ENCODE data around the gene TNFRSF8.

TNFRSF8 gene

DNA sequence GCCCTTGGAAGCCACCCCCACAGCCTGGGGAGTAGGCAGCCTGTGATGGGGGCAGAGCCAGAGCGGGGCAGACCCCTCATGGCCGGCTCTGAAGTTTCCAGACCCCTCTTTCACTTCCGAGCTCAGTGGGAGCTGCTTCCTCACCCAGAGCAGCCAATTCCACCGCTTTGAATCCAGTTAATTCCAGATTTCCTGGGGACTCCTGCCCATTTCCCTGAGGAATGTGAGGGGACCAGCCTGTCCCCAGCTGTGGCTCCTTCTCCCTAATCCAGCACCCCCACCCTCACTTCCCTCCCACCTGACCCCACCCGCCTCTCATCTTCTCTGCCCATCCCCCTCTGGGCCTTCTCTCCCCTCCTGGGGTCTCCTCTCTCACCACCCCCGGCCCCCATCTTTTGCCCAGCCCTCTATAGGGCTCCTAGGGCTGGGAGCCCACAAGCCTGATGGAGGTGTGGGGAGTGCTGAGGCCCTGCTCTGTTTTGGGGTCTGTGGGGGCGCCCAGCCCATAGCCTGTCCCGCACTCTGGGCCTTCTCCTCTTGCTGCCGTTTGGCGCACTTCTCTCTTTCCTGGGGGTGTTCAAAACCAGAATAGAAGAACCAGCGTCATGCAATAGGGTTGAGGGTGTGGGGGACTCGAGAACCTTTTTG is 77.5 kb downstream of the TNFRSF8 start:
- Mint-ChIP-seq H3K4me3 (no peak overlapping the region), H3K9me3 (no peaks in the 10 kb centered on the region), H3K27me3 (ENCODE audit: low read depth) (no peaks in the 10 kb centered on the region), H3K27ac (no peak overlapping the region), H3K4me1 (ENCODE audit: low read depth) (peaks cover 24% of the 10 kb centered on the region), H3K36me3 (ENCODE audit: low read depth) (peaks cover 11% of the 10 kb centered on the region)

DNA sequence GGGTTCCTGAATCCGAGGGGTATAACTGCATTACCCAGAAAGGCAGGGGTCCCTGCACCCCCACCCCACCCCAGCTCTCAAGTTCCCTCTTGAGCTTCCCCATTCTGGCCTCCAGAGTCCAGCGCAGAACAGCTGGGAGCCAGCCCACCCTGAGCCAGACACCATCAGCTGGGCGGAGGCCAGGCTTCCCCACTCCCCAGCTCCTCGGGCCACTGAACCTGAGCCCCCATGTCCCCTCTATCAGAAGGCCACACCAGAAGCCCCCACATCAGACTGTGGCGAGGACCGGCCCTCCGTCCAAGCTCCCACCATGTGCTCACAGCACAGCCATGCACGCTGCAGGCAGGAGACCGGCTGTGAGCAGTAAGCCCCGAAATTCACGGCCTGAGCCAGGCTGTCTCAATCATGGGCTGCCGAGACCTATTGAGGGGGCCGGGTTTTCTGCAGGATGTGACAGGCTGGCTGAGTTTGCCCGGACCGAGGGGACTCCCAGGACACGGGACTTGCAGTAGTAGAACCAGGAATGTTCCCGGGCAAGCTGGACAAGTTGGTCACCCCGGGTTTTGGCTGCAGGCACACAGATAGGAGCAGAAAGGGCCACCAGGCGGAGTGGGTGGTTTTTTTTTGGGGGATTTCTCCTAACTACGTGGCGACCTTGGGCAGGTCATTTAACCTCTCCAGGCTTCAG is 78.2 kb downstream of the TNFRSF8 start:
- Mint-ChIP-seq H3K4me1 (ENCODE audit: low read depth) (peaks cover 29% of the 10 kb centered on the region), H3K27me3 (ENCODE audit: low read depth) (no peaks in the 10 kb centered on the region), H3K9me3 (no peaks in the 10 kb centered on the region), H3K36me3 (ENCODE audit: low read depth) (peaks cover 11% of the 10 kb centered on the region), H3K27ac (no peak overlapping the region), H3K4me3 (no peak overlapping the region)

DNA sequence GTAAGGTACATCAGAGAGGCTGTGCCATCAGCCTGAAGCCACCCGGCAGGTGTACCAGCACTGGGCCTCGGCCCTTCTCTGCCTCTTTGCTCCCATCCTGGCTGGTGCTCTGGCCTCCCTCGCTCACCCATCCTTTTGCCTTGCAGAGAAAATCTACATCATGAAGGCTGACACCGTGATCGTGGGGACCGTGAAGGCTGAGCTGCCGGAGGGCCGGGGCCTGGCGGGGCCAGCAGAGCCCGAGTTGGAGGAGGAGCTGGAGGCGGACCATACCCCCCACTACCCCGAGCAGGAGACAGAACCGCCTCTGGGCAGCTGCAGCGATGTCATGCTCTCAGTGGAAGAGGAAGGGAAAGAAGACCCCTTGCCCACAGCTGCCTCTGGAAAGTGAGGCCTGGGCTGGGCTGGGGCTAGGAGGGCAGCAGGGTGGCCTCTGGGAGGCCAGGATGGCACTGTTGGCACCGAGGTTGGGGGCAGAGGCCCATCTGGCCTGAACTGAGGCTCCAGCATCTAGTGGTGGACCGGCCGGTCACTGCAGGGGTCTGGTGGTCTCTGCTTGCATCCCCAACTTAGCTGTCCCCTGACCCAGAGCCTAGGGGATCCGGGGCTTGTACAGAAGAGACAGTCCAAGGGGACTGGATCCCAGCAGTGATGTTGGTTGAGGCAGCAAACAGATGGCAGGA is 79.2 kb downstream of the TNFRSF8 start:
- Mint-ChIP-seq H3K36me3 (ENCODE audit: low read depth) (peaks cover 13% of the 10 kb centered on the region), H3K27me3 (ENCODE audit: low read depth) (no peaks in the 10 kb centered on the region), H3K4me1 (ENCODE audit: low read depth) (peaks cover 39% of the 10 kb centered on the region), H3K9me3 (no peaks in the 10 kb centered on the region), H3K4me3 (no peak overlapping the region), H3K27ac (no peak overlapping the region)

DNA sequence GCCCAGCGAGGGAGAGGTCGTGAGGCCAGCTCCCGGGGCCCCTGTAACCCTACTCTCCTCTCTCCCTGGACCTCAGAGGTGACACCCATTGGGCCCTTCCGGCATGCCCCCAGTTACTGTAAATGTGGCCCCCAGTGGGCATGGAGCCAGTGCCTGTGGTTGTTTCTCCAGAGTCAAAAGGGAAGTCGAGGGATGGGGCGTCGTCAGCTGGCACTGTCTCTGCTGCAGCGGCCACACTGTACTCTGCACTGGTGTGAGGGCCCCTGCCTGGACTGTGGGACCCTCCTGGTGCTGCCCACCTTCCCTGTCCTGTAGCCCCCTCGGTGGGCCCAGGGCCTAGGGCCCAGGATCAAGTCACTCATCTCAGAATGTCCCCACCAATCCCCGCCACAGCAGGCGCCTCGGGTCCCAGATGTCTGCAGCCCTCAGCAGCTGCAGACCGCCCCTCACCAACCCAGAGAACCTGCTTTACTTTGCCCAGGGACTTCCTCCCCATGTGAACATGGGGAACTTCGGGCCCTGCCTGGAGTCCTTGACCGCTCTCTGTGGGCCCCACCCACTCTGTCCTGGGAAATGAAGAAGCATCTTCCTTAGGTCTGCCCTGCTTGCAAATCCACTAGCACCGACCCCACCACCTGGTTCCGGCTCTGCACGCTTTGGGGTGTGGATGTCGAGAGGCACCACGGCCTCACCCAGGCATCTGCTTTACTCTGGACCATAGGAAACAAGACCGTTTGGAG is 80.0 kb downstream of the TNFRSF8 start:
- peaks cover 47% of the 10 kb centered on the region for H3K4me1 Mint-ChIP-seq (ENCODE audit: low read depth)
- H3K27ac Mint-ChIP-seq, result peak overlapping the region; percentile 85
- H3K27me3 Mint-ChIP-seq (ENCODE audit: low read depth), result no peaks in the 10 kb centered on the region
- peaks cover 13% of the 10 kb centered on the region for H3K36me3 Mint-ChIP-seq (ENCODE audit: low read depth)
- no peaks in the 10 kb centered on the region for H3K9me3 Mint-ChIP-seq
- peak overlapping the region; percentile 3 for H3K4me3 Mint-ChIP-seq

DNA sequence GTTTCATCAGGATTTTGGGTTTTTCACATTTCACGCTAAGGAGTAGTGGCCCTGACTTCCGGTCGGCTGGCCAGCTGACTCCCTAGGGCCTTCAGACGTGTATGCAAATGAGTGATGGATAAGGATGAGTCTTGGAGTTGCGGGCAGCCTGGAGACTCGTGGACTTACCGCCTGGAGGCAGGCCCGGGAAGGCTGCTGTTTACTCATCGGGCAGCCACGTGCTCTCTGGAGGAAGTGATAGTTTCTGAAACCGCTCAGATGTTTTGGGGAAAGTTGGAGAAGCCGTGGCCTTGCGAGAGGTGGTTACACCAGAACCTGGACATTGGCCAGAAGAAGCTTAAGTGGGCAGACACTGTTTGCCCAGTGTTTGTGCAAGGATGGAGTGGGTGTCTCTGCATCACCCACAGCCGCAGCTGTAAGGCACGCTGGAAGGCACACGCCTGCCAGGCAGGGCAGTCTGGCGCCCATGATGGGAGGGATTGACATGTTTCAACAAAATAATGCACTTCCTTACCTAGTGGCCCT is 80.6 kb downstream of the TNFRSF8 start:
- H3K4me1 Mint-ChIP-seq (ENCODE audit: low read depth), result peaks cover 50% of the 10 kb centered on the region
- H3K27ac Mint-ChIP-seq, result peak overlapping the region; percentile 85
- peaks cover 13% of the 10 kb centered on the region for H3K36me3 Mint-ChIP-seq (ENCODE audit: low read depth)
- H3K27me3 Mint-ChIP-seq (ENCODE audit: low read depth), result no peaks in the 10 kb centered on the region
- no peaks in the 10 kb centered on the region for H3K9me3 Mint-ChIP-seq
- peak overlapping the region; percentile 3 for H3K4me3 Mint-ChIP-seq

DNA sequence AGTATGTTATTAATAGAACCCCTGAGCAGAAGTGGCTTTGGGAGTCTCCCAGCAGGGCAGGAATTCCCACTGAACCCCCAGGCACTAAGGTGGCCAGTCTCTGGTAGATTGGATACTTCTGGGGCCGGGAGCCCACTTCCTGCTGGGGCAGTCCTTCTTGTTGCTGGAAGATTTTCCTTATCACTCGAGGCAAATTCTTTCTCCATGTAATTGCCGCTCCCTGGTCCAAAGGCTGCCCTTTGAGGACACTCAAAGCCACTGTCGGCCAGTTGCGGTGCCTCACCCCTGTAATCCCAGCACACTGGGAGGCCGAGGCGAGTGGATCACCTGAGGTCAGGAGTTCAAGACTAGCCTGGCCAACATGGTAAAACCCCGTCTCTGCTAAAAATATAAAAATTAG is 81.1 kb downstream of the TNFRSF8 start:
- Mint-ChIP-seq H3K27ac (peak overlapping the region; percentile 85), H3K4me3 (no peak overlapping the region), H3K36me3 (ENCODE audit: low read depth) (peaks cover 15% of the 10 kb centered on the region), H3K27me3 (ENCODE audit: low read depth) (no peaks in the 10 kb centered on the region), H3K9me3 (peaks cover under 1% of the 10 kb centered on the region), H3K4me1 (ENCODE audit: low read depth) (peaks cover 56% of the 10 kb centered on the region)

DNA sequence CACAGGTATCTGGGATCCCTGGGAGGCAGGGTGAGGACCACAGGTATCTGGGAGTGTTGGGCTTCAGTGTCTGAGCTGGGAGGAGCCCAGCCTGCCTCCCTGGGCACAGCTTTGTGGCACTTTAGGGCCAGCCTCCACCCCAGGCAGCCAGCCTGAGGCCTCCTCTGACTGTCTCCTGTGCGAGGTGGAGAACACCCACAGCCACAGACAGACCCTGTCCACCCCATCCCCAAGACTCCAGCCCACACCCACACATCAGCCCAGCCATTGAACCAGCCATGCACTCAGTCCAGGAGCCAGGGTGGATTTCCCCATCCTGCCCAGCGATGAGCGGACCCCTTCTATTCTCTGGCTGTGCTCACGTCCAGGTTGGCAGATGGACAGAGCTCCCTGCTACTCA is 81.9 kb downstream of the TNFRSF8 start:
- no peaks in the 10 kb centered on the region for H3K27me3 Mint-ChIP-seq (ENCODE audit: low read depth)
- H3K9me3 Mint-ChIP-seq, result peaks cover 7% of the 10 kb centered on the region
- peak overlapping the region; percentile 7 for H3K4me3 Mint-ChIP-seq
- peaks cover 63% of the 10 kb centered on the region for H3K4me1 Mint-ChIP-seq (ENCODE audit: low read depth)
- H3K27ac Mint-ChIP-seq, result peak overlapping the region; percentile 73
- H3K36me3 Mint-ChIP-seq (ENCODE audit: low read depth), result peaks cover 19% of the 10 kb centered on the region

DNA sequence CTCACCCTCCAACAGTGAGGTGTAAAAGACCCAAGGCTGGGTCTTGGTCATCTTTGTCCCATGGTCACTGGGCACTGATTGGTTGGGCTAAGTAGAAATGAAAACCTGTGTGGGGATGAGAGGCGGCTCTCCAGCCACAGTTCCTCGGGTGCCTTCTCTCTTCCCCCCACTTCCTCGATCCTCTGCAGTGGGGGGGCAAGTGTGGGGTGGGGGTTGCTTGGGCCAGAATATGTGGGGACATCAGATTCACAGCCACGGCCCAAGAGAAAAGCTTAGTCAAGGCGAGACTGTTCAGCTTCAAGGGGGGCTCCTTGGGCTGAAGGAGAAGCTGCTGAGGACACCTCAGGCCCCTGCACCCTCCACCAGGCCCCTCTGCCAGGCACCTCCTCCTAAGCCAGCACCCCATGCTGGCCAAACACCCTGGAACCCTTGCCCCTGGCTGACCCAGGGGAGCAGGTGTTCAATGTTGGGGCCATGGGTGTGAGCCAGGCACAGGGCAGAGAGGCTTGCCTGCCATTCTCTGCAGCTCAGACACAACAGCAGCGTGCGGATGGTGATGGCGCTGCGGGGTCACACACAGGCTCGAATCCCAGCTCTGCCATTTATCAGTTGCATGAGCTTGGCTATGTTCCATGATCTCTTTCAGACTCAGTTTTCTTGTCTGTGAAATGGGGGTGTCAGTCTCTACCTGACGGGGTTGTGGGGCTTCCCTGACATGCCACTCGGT is 82.7 kb downstream of the TNFRSF8 start:
- H3K27me3 Mint-ChIP-seq (ENCODE audit: low read depth), result no peaks in the 10 kb centered on the region
- H3K27ac Mint-ChIP-seq, result peak overlapping the region; percentile 96
- H3K36me3 Mint-ChIP-seq (ENCODE audit: low read depth), result peaks cover 19% of the 10 kb centered on the region
- H3K4me3 Mint-ChIP-seq, result no peak overlapping the region
- H3K4me1 Mint-ChIP-seq (ENCODE audit: low read depth), result peaks cover 71% of the 10 kb centered on the region
- H3K9me3 Mint-ChIP-seq, result peaks cover 7% of the 10 kb centered on the region

DNA sequence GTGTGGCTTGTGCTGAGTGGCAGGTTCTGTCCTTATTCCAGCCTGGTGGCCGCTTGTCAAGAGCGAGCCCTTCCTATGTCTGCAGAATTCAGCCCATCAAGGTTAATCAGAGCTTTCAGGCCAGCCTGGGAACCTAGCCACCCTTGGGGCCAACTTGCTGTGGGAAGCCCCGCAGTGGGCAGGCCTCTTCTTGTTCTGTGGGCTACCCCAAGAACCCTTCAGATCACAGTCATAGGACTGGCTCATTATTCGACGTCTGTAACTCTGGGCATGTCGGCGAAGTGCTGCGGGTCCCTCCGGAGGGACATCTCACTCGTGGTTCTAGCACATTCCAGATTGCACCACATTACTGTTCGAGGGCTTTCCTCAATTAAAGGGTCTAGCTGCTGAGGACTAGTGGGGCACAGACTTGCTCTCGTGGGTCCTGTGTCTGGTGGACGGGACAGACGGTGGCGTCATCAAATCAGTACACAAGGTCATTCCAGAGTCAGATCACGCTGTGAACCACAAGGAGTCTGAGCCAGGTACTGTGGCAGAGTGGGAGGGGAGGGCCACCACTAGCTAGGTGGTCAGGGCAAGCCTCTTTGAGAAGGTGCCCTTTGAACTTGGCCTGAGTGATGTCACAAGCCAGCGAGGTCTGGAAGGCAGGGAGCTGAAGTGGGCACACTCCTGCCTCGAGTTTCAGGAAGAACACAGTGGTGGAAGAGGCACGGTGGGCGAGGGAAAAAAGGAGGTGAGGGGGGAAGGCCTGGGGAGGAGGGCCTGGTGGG is 83.4 kb downstream of the TNFRSF8 start:
- peaks cover 79% of the 10 kb centered on the region for H3K4me1 Mint-ChIP-seq (ENCODE audit: low read depth)

DNA sequence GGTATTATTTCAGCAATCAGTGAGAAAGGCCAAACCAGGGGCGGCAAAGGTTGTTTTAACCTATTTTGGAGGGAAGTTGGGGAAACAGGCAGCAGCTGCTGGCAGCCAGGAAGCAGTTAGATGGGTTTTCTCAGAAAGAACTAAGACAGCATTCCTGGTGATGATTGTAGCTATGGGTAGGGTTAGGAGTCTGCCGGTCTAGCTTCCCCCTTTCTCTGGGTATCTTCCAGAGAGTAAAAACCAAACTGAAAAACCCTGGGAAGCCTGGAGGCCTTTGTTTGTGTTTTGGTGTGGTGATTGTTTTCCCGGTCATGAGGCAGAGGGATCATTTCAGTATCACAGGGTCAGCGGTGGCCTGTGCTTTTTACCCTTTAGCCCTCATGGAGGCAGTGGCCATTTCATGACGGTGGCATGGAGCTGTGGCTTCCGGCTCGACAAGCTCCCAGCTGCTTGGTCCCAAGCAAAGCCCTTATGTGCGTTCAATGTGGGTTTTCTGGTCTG is 84.1 kb downstream of the TNFRSF8 start:
- peaks cover 84% of the 10 kb centered on the region for H3K4me1 Mint-ChIP-seq (ENCODE audit: low read depth)
- H3K9me3 Mint-ChIP-seq, result peaks cover 7% of the 10 kb centered on the region
- peak overlapping the region; percentile 62 for H3K4me3 Mint-ChIP-seq
- no peaks in the 10 kb centered on the region for H3K27me3 Mint-ChIP-seq (ENCODE audit: low read depth)
- H3K27ac Mint-ChIP-seq, result peak overlapping the region; percentile 96
- H3K36me3 Mint-ChIP-seq (ENCODE audit: low read depth), result peaks cover 24% of the 10 kb centered on the region

More for the DNA sequence above, 83.4 kb downstream of the TNFRSF8 start:
- peaks cover 21% of the 10 kb centered on the region for H3K36me3 Mint-ChIP-seq (ENCODE audit: low read depth)
- peaks cover 7% of the 10 kb centered on the region for H3K9me3 Mint-ChIP-seq
- H3K27me3 Mint-ChIP-seq (ENCODE audit: low read depth), result no peaks in the 10 kb centered on the region
- peak overlapping the region; percentile 96 for H3K27ac Mint-ChIP-seq
- H3K4me3 Mint-ChIP-seq, result peak overlapping the region; percentile 62

DNA sequence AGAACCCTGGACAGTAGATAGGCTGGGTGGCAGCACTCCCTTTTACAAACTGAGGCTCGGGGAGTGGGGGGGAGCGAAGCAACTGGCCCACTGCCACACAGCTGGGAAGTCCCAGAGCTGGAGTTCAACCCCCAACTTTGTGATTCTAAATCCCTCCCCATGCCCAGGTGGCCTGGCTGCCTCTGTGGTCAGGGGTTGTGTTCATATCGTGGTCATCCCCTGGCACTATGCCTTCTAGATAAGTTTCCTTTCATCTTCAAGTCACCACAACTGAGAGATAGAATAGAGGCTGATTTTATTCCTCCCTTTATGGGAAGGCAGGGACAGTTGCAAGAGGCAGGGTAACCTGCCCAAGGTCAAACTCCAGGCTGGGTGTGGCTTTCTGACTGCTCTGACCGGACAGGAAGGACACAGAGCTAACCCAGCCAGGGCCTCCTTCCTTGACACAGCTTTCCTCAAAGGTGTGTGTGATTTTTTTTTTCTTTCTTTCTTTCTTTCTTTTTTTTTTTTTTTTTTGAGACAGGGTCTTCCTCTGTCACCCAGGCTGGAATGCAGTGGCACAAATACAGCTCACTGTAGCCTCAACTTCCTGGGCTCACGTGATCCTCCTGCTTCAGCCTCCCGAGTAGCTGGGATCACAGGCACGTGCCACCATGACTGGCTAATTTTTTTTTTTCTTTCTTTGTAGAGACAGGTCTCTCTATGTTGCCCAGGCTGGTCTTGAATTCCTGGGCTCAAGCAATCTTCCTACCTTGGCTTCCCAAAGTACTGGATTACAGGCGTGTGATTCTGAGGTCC is 85.3 kb downstream of the TNFRSF8 start:
- peaks cover 85% of the 10 kb centered on the region for H3K4me1 Mint-ChIP-seq (ENCODE audit: low read depth)
- peaks cover 21% of the 10 kb centered on the region for H3K36me3 Mint-ChIP-seq (ENCODE audit: low read depth)
- H3K9me3 Mint-ChIP-seq, result peaks cover 7% of the 10 kb centered on the region
- peak overlapping the region; percentile 99 for H3K27ac Mint-ChIP-seq
- peak overlapping the region; percentile 57 for H3K4me3 Mint-ChIP-seq
- no peaks in the 10 kb centered on the region for H3K27me3 Mint-ChIP-seq (ENCODE audit: low read depth)

DNA sequence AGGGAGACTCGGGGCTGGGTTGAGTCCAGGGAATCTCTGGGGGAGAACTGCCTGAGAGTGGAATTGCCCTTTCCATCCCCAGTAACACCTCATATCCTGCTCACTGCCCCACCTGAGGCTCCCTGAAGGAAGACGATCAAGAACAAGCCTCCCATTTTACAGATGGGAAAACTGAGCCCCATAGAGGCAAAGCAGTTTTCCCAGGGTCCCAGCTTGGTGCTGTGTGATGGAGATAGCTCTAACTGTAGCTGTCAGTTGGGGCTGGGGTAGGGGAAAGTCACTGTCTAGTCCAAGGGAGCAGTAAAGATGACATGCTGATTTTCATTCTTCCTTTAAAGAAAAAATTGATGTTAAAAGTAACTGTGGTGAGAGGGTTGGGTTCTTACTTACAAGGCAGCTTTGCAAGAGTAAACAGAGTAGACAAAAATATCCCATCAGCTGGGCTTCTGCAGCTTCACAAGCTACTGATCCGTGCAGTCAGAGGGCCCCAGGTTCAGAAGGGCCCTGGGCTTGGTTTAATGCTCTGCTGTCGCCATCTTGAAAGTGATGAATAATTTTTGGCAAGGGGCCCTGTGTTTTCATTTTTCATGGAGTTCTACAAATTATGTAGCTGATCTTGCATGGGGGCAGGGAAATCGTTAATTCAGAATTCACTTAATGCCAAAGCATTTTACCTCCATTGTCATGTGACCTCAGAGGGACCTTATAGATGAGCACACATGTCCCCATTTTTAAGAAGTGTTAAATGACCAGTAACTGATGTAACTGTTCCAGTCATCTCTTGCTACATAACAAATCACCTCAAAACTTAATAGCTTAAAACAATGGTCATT is 86.1 kb downstream of the TNFRSF8 start:
- Mint-ChIP-seq H3K9me3 (peaks cover 7% of the 10 kb centered on the region), H3K27ac (peak overlapping the region; percentile 99), H3K27me3 (ENCODE audit: low read depth) (no peaks in the 10 kb centered on the region), H3K4me1 (ENCODE audit: low read depth) (peaks cover 80% of the 10 kb centered on the region), H3K36me3 (ENCODE audit: low read depth) (peaks cover 18% of the 10 kb centered on the region), H3K4me3 (peak overlapping the region; percentile 57)

Data from T-helper 1 cell treated with Interleukin-12 subunit alpha and Interleukin-12 subunit beta and Interleukin-4 antibody, amounts not matched to agents 30 μg/mL and 1 μg/mL, for 36 hours (primary cell).